H9 (cell line): ENCODE results near the gene SLC24A3. TPM values are rescaled to one million over a fixed set of nuclear protein-coding genes. Genes with fewer than 3 reads are reported as not detected.

Source experiments
- DNase-seq: peaks from one replicate; pipeline ENCODE4 v3.0.0-alpha.2; 2017
- H2AFZ ChIP-seq: one replicate; pipeline ENCODE4 v1.6.1; 2013; ENCODE audit warnings: mild to moderate bottlenecking, low read length, control low read depth, moderate library complexity
- H2AK5ac ChIP-seq: 2 replicates; pipeline ENCODE4 v1.6.1; 2013; ENCODE audit warnings: low read length, control low read depth, mixed read lengths; ENCODE audit not compliant: insufficient read length
- H2BK120ac ChIP-seq: one replicate; pipeline ENCODE4 v1.6.1; 2013; ENCODE audit warnings: low read depth, mild to moderate bottlenecking, low read length, control low read depth, inconsistent platforms; ENCODE audit not compliant: poor library complexity, severe bottlenecking
- H2BK12ac ChIP-seq: 2 replicates; pipeline ENCODE4 v1.6.1; 2013; ENCODE audit warnings: low read length, control low read depth, mixed read lengths, low read depth; ENCODE audit not compliant: insufficient read length
- H2BK15ac ChIP-seq: 2 replicates; pipeline ENCODE4 v1.6.1; 2013; ENCODE audit warnings: low read depth, low read length, control low read depth
- H2BK20ac ChIP-seq: one replicate; pipeline ENCODE4 v1.6.1; 2013; ENCODE audit warnings: low read depth, mild to moderate bottlenecking, low read length, control low read depth, inconsistent platforms; ENCODE audit not compliant: poor library complexity, severe bottlenecking
- H2BK5ac ChIP-seq: 2 replicates; pipeline ENCODE4 v1.6.1; 2013; ENCODE audit warnings: low read length, control low read depth, mixed read lengths; ENCODE audit not compliant: insufficient read length
- H3K14ac ChIP-seq: 2 replicates; pipeline ENCODE4 v1.6.1; 2013; ENCODE audit warnings: low read length, control low read depth; ENCODE audit not compliant: insufficient read depth
- H3K18ac ChIP-seq: 2 replicates; pipeline ENCODE4 v1.6.1; 2013; ENCODE audit warnings: low read depth, mild to moderate bottlenecking, mixed read lengths, low read length, control low read depth; ENCODE audit not compliant: insufficient read length
- H3K23ac ChIP-seq: 2 replicates; pipeline ENCODE4 v1.6.1; 2013; ENCODE audit warnings: low read length, control low read depth, mixed read lengths, low read depth; ENCODE audit not compliant: insufficient read length
- H3K23me2 ChIP-seq: 2 replicates; pipeline ENCODE4 v1.6.1; 2013; ENCODE audit warnings: low read depth, mild to moderate bottlenecking, mixed read lengths, low read length, control low read depth; ENCODE audit not compliant: insufficient read length, poor library complexity, severe bottlenecking
- H3K27ac ChIP-seq: 2 replicates; pipeline ENCODE4 v1.5.1; 2013; ENCODE audit warnings: low read length, control low read depth, mixed read lengths, low read depth; ENCODE audit not compliant: insufficient read length
- H3K27me3 ChIP-seq: 2 replicates; pipeline ENCODE4 v1.6.1; 2013; ENCODE audit warnings: low read length, control low read depth, inconsistent platforms; ENCODE audit not compliant: insufficient read depth
- H3K4ac ChIP-seq: 2 replicates; pipeline ENCODE4 v1.6.1; 2013; ENCODE audit warnings: low read depth, mild to moderate bottlenecking, control low read depth, inconsistent platforms, low read length, moderate library complexity
- H3K4me1 ChIP-seq: 2 replicates; pipeline ENCODE4 v1.6.1; 2013; ENCODE audit warnings: low read length, control low read depth, inconsistent platforms; ENCODE audit not compliant: insufficient read depth
- H3K4me2 ChIP-seq: 2 replicates; pipeline ENCODE4 v1.6.1; 2013; ENCODE audit warnings: low read length, control low read depth, mixed read lengths; ENCODE audit not compliant: insufficient read length, insufficient read depth
- H3K56ac ChIP-seq: 2 replicates; pipeline ENCODE4 v1.6.1; 2013; ENCODE audit warnings: low read depth, mild to moderate bottlenecking, mixed read lengths, low read length, control low read depth; ENCODE audit not compliant: insufficient read length
- H3K79me1 ChIP-seq: 2 replicates; pipeline ENCODE4 v1.6.1; 2013; ENCODE audit warnings: low read depth, mild to moderate bottlenecking, moderate library complexity, low read length, control low read depth, inconsistent platforms; ENCODE audit not compliant: insufficient read depth, poor library complexity, severe bottlenecking
- H3K79me2 ChIP-seq: 2 replicates; pipeline ENCODE4 v1.6.1; 2013; ENCODE audit warnings: low read length, control low read depth, inconsistent platforms; ENCODE audit not compliant: insufficient read depth
- H3K9ac ChIP-seq: 2 replicates; pipeline ENCODE4 v1.6.1; 2013; ENCODE audit warnings: low read length, control low read depth, mixed read lengths; ENCODE audit not compliant: insufficient read length; ENCODE audit errors: extremely low read depth
- H3K9me3 ChIP-seq: one replicate; pipeline ENCODE4 v1.6.1; 2013; ENCODE audit warnings: low read depth, low read length, inconsistent platforms; ENCODE audit not compliant: control insufficient read depth
- H3T11ph ChIP-seq: one replicate; pipeline ENCODE4 v1.6.1; 2013; ENCODE audit warnings: mild to moderate bottlenecking, low read length, control low read depth, inconsistent platforms
- H4K20me1 ChIP-seq: one replicate; pipeline ENCODE4 v1.6.1; 2013; ENCODE audit not compliant: control insufficient read depth, insufficient read length, insufficient read depth
- H4K5ac ChIP-seq: 2 replicates; pipeline ENCODE4 v1.6.1; 2013; ENCODE audit warnings: low read depth, mild to moderate bottlenecking, mixed read lengths, low read length, control low read depth; ENCODE audit not compliant: insufficient read length
- H4K8ac ChIP-seq: replicated peaks from 2 replicates; pipeline ENCODE4 v1.6.1; 2013; ENCODE audit warnings: low read length, control low read depth, mixed read lengths, low read depth; ENCODE audit not compliant: insufficient read length
- H4K91ac ChIP-seq: 2 replicates; pipeline ENCODE4 v1.6.1; 2013; ENCODE audit warnings: low read depth, mild to moderate bottlenecking, moderate library complexity, mixed read lengths, low read length, control low read depth; ENCODE audit not compliant: insufficient read length
- H3K27ac Mint-ChIP-seq, 3 experiments: 2 replicates in 2 of 3; 3 replicates in 1 of 3; pipeline ENCODE4 v1.8.0; 2020 to 2021; ENCODE audit warnings: mixed read lengths in 3 of 3, mild to moderate bottlenecking in 1 of 3, moderate library complexity in 1 of 3
- H3K27me3 Mint-ChIP-seq: 2 replicates; pipeline ENCODE4 v1.8.0; 2021; ENCODE audit warnings: low read depth, mild to moderate bottlenecking, moderate library complexity, mixed read lengths
- H3K36me3 Mint-ChIP-seq, 3 experiments: 2 replicates in 2 of 3; 3 replicates in 1 of 3; pipeline ENCODE4 v1.8.0; 2020 to 2021; ENCODE audit warnings: low read depth in 3 of 3, mixed read lengths in 3 of 3; ENCODE audit not compliant: insufficient read depth in 1 of 3
- H3K4me1 Mint-ChIP-seq, 2 experiments: 2 replicates each; pipeline ENCODE4 v1.8.0; 2020; ENCODE audit warnings: mixed read lengths in 2 of 2
- H3K4me3 Mint-ChIP-seq, 2 experiments: 2 replicates in 1 of 2; 3 replicates in 1 of 2; pipeline ENCODE4 v1.8.0; 2020 to 2021; ENCODE audit warnings: mild to moderate bottlenecking in 2 of 2, mixed read lengths in 2 of 2, moderate library complexity in 1 of 2
- H3K9me3 Mint-ChIP-seq, 2 experiments: 2 replicates in 1 of 2; 3 replicates in 1 of 2; pipeline ENCODE4 v1.8.0; 2020; ENCODE audit warnings: mild to moderate bottlenecking in 2 of 2, mixed read lengths in 2 of 2, moderate library complexity in 1 of 2
- CTCF ChIP-seq: fragments of 200-600 bp; sonication (generic); conservative IDR thresholded peaks from 3 replicates; pipeline ENCODE4 v1.8.0; 2021; ENCODE audit warnings: antibody characterized with exemption, mild to moderate bottlenecking
- WGBS: extraction: QIAGEN DNeasy Blood & Tissue Kit; methylation state at CpG from one replicate; pipeline ENCODE4 v1.1.7; 2013; ENCODE audit warnings: missing lambda C conversion rate, low lambda C conversion rate, mixed read lengths; ENCODE audit not compliant: insufficient read length; ENCODE audit errors: extremely low coverage; 5-methylcytosine and 5-hydroxymethylcytosine counted together
- total RNA-seq: library from RNA; stranded (reverse); gene quantifications from 2 replicates; pipeline ENCODE4 v1.2.1, GENCODE V29; 2021

SLC24A3 gene
- total RNA-seq, 1 experiment from 2014 or later = 0.83 TPM

DNA sequence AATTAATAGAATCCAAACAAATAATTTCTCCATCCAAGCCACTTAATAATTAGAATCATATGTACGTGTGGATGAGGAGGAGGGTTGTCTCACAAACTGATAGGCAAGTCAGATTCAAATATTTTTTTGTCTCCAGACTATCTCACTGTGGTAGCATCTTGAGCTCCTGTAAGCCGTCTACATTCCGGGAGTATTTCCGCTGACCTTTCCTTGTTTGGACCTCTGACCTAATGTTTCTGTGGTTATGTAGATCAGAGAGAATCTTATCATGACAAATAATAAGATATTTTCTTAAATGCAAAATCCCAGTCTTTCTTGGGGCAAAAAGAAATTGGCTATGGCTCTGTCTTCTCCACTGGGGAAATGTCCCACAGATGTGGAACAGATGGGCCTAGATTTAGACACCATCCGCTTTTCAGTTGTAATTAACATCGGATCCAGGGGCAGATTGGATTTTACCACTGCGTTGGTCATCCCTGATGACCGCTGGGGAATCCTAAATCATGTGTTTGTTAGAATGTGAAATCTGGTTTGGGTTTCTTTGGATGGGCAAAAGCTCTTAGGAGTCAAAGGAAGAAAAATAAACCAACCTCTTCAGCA is 348.5 kb downstream of the SLC24A3 start:
- H3K18ac ChIP-seq = no peak overlapping the region
- no peaks in the 10 kb centered on the region for H3K9me3 ChIP-seq
- no peak for DNase-seq

More for the DNA sequence above, 348.5 kb downstream of the SLC24A3 start:
- H3K27ac ChIP-seq = no peak overlapping the region
- no peak overlapping the region for H4K8ac ChIP-seq
- no peaks in the 10 kb centered on the region; a peak in 2 of 7 replicates for H3K36me3 Mint-ChIP-seq
- H3K4ac ChIP-seq = no peak overlapping the region
- H4K91ac ChIP-seq = no peak overlapping the region
- H3K79me2 ChIP-seq = no peaks in the 10 kb centered on the region
- H2BK20ac ChIP-seq = no peak overlapping the region
- peaks cover 0 to 5% of the 10 kb centered on the region in 2 experiments; a peak in 1 of 4 replicates for H3K4me1 Mint-ChIP-seq
- H2BK12ac ChIP-seq = no peak overlapping the region
- H3K27me3 Mint-ChIP-seq = no peaks in the 10 kb centered on the region; the same call in 1 of the 2 replicates
- no peaks in the 10 kb centered on the region; a peak in 1 of 5 replicates for H3K9me3 Mint-ChIP-seq
- no peak overlapping the region for H3T11ph ChIP-seq
- H4K20me1 ChIP-seq = no peaks in the 10 kb centered on the region
- H3K4me3 Mint-ChIP-seq = no peak overlapping the region
- H3K4me2 ChIP-seq = no peak overlapping the region
- no peak overlapping the region for H3K23ac ChIP-seq
- H3K23me2 ChIP-seq = no peaks in the 10 kb centered on the region
- no peak for TF ChIP-seq CTCF
- no CpG with 5 or more reads among the region's 8 CpGs for WGBS
- H3K27ac Mint-ChIP-seq = no peak overlapping the region
- H3K56ac ChIP-seq = no peak overlapping the region
- H2BK15ac ChIP-seq = no peak overlapping the region
- H2AK5ac ChIP-seq = no peak overlapping the region
- no peaks in the 10 kb centered on the region for H3K27me3 ChIP-seq
- no peak overlapping the region for H2BK5ac ChIP-seq
- H2AFZ ChIP-seq = no peak overlapping the region
- no peaks in the 10 kb centered on the region for H3K79me1 ChIP-seq
- no peak overlapping the region for H2BK120ac ChIP-seq
- H4K5ac ChIP-seq = no peak overlapping the region
- H3K4me1 ChIP-seq = no peaks in the 10 kb centered on the region
- H3K9ac ChIP-seq = no peak overlapping the region
- no peak overlapping the region for H3K14ac ChIP-seq
